ENCODE measurements around the gene EXT2. TPM values are rescaled to one million over a fixed set of nuclear protein-coding genes. Genes with fewer than 3 reads are reported as not detected.

Gene EXT2
- total and polyA plus RNA-seq, 2 donors from 2014 or later = 29.8 to 54.1 TPM

- no peak overlapping the region for H3K4me3 ChIP-seq (ENCODE audit: low read length in 3 of 3)
- no peak overlapping the region for H3K9ac ChIP-seq (ENCODE audit: low read length in 3 of 3)
- TF ChIP-seq, protein P1, sequence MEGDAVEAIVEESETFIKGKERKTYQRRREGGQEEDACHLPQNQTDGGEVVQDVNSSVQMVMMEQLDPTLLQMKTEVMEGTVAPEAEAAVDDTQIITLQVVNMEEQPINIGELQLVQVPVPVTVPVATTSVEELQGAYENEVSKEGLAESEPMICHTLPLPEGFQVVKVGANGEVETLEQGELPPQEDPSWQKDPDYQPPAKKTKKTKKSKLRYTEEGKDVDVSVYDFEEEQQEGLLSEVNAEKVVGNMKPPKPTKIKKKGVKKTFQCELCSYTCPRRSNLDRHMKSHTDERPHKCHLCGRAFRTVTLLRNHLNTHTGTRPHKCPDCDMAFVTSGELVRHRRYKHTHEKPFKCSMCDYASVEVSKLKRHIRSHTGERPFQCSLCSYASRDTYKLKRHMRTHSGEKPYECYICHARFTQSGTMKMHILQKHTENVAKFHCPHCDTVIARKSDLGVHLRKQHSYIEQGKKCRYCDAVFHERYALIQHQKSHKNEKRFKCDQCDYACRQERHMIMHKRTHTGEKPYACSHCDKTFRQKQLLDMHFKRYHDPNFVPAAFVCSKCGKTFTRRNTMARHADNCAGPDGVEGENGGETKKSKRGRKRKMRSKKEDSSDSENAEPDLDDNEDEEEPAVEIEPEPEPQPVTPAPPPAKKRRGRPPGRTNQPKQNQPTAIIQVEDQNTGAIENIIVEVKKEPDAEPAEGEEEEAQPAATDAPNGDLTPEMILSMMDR (IDR thresholded peaks at IDR 0.05; ENCODE audit: borderline replicate concordance, extremely low read depth, insufficient read depth) = no peak
- peak in 3 of 5 donors; percentile 39 to 87 (median 86) for DNase-seq
- no peaks in the 10 kb centered on the region for H3K9me3 ChIP-seq (ENCODE audit: control insufficient read depth in 2 of 3, insufficient read depth in 1 of 3, low read length in 3 of 3)
- H3K27me3 ChIP-seq (ENCODE audit: control insufficient read depth, insufficient read depth, low read length) = no peaks in the 10 kb centered on the region
- FAIRE-seq = no peak
- intact Hi-C loops (cut with DNase I) = no loop called here
- H3K27ac ChIP-seq (ENCODE audit: low read depth in 2 of 2, low read length in 2 of 2) = no peak overlapping the region
- peaks cover 0 to 2% (median 0%) of the 10 kb centered on the region in 3 donors for H3K4me1 ChIP-seq (ENCODE audit: control insufficient read depth in 2 of 3, insufficient read depth in 2 of 3, low read depth in 1 of 3, low read length in 3 of 3)
- H3K36me3 ChIP-seq (ENCODE audit: control insufficient read depth in 2 of 3, insufficient read depth in 3 of 3, low read length in 3 of 3) = no peaks in the 10 kb centered on the region
Observed at GRCh38 chr11:44179173-44179572, 83.7 kb downstream of the EXT2 start.

DNA sequence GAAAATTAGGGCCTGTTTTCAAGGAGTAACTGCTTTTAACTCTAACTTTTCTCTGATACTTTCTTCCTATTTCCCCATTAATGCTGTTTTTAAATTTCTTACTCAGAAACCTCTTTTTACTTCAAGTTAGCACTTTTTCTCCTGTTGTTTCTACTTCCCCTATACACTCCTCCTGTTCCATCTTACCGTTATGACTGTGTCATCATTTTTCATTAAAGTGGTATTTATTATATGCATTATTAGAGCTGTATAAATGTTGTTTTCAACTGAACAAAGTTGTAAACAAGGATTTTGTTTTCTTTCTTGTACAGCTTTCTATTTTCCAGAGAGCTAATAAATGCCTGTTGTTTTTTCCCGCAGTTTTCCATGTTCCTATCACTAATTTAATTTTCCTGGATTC, 84.6 kb downstream of the EXT2 start:
- H3K27ac ChIP-seq (ENCODE audit: low read depth in 2 of 2, low read length in 2 of 2) = no peak overlapping the region
- no peak overlapping the region for H3K9ac ChIP-seq (ENCODE audit: low read length in 3 of 3)
- TF ChIP-seq, protein P1 (IDR thresholded peaks at IDR 0.05; ENCODE audit: borderline replicate concordance, extremely low read depth, insufficient read depth) = no peak
- H3K4me3 ChIP-seq (ENCODE audit: low read length in 3 of 3) = no peak overlapping the region
- no peaks in the 10 kb centered on the region for H3K36me3 ChIP-seq (ENCODE audit: control insufficient read depth in 2 of 3, insufficient read depth in 3 of 3, low read length in 3 of 3)
- no peak for FAIRE-seq
- no peaks in the 10 kb centered on the region for H3K9me3 ChIP-seq (ENCODE audit: control insufficient read depth in 2 of 3, insufficient read depth in 1 of 3, low read length in 3 of 3)
- intact Hi-C loops (cut with DNase I) = no loop called here
- no peaks in the 10 kb centered on the region for H3K27me3 ChIP-seq (ENCODE audit: control insufficient read depth, insufficient read depth, low read length)
- H3K4me1 ChIP-seq (ENCODE audit: control insufficient read depth in 2 of 3, insufficient read depth in 2 of 3, low read depth in 1 of 3, low read length in 3 of 3) = peaks cover 0 to 2% (median 0%) of the 10 kb centered on the region in 3 donors
- DNase-seq = no peak

- FAIRE-seq = no peak
Observed at GRCh38 chr11:44185522-44185921, 90.0 kb downstream of the EXT2 start.

More at GRCh38 chr11:44185522-44185921, 90.0 kb downstream of the EXT2 start:
- H3K9ac ChIP-seq (ENCODE audit: low read length in 3 of 3) = no peak overlapping the region
- no peaks in the 10 kb centered on the region for H3K4me1 ChIP-seq (ENCODE audit: control insufficient read depth in 2 of 3, insufficient read depth in 2 of 3, low read depth in 1 of 3, low read length in 3 of 3)
- no peaks in the 10 kb centered on the region for H3K36me3 ChIP-seq (ENCODE audit: control insufficient read depth in 2 of 3, insufficient read depth in 3 of 3, low read length in 3 of 3)
- H3K9me3 ChIP-seq (ENCODE audit: control insufficient read depth in 2 of 3, insufficient read depth in 1 of 3, low read length in 3 of 3) = peaks cover 0 to 17% (median 0%) of the 10 kb centered on the region in 3 donors
- H3K27me3 ChIP-seq (ENCODE audit: control insufficient read depth, insufficient read depth, low read length) = no peaks in the 10 kb centered on the region
- TF ChIP-seq, protein P1 (IDR thresholded peaks at IDR 0.05; ENCODE audit: borderline replicate concordance, extremely low read depth, insufficient read depth) = no peak
- intact Hi-C loops (cut with DNase I) = no loop called here
- no peak overlapping the region for H3K27ac ChIP-seq (ENCODE audit: low read depth in 2 of 2, low read length in 2 of 2)
- no peak for DNase-seq
- H3K4me3 ChIP-seq (ENCODE audit: low read length in 3 of 3) = no peak overlapping the region

Data from kidney (tissue), 14 donors.